Tibial nerve (tissue), 4 donors: ENCODE results near the gene GNA12.

Source experiments
- EP300 ChIP-seq, 2 donors: sonication (generic); formaldehyde crosslinking; IDR thresholded peaks; one replicate each; pipeline ENCODE4 v1.6.1; 2017; ENCODE audit warnings: antibody characterized with exemption in 2 of 2, mild to moderate bottlenecking in 1 of 2
- TF ChIP-seq, protein P1 (sequence below), 5 experiments: fragments of 200-600 bp in 3 of 5; fragments of 450-650 bp in 2 of 5; sonication (generic) in 3 of 5; IDR thresholded peaks; one replicate each; pipeline ENCODE4 v1.5.1; 2016 to 2019; ENCODE audit warnings: antibody characterized with exemption in 5 of 5, mild to moderate bottlenecking in 3 of 5, moderate library complexity in 2 of 5

DNA sequence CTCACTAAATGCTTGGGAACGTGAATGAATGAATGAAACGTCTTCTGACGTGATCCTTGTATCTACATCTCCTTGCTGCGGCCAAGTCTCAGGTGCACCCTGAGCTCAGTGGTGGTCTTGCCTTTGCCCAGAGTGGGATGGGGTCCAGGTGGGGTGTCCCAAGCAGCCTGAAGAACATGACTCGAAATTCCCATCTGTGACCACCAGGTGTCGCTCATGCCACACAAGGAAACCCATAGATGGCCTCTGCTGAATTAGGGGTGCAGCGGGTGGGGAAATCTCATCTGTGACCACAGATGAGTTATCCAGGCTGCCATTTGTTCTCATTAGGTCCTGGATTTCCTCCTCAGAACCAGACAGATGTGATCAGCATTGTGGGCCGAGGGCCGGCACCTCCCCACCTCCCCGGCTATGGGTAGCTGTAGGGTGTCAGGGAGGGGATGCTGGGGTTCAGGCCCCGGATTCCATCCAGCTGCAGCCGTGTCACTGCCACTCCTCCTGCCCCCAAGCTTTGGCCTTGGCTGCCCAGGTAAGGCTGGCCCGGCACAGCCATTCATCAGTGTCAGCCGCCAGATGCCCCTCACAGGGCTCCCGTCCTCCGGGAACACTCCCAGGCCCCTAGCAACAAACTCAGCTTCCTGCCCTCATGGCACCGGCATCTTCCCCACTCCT lies 21.0 kb upstream of the GNA12 start:
- TF ChIP-seq, protein P1, sequence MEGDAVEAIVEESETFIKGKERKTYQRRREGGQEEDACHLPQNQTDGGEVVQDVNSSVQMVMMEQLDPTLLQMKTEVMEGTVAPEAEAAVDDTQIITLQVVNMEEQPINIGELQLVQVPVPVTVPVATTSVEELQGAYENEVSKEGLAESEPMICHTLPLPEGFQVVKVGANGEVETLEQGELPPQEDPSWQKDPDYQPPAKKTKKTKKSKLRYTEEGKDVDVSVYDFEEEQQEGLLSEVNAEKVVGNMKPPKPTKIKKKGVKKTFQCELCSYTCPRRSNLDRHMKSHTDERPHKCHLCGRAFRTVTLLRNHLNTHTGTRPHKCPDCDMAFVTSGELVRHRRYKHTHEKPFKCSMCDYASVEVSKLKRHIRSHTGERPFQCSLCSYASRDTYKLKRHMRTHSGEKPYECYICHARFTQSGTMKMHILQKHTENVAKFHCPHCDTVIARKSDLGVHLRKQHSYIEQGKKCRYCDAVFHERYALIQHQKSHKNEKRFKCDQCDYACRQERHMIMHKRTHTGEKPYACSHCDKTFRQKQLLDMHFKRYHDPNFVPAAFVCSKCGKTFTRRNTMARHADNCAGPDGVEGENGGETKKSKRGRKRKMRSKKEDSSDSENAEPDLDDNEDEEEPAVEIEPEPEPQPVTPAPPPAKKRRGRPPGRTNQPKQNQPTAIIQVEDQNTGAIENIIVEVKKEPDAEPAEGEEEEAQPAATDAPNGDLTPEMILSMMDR (IDR thresholded peaks at IDR 0.05), result peak; percentile 80 to 96 (median 89)
- no peak for TF ChIP-seq EP300 (IDR thresholded peaks at IDR 0.05)
